Metanephros (tissue), 1 donor: Measurements from ENCODE around the gene DIO1. TPM values are rescaled to one million over a fixed set of nuclear protein-coding genes. Genes with fewer than 3 reads are reported as not detected.

Source experiments
- total RNA-seq: library from RNA; depleted of rRNA; stranded (reverse); fragments of >200 nt; gene quantifications from one replicate; pipeline ENCODE4 v1.2.3, GENCODE V29; 2014

DIO1 gene
- total RNA-seq = 8.6 TPM

DNA sequence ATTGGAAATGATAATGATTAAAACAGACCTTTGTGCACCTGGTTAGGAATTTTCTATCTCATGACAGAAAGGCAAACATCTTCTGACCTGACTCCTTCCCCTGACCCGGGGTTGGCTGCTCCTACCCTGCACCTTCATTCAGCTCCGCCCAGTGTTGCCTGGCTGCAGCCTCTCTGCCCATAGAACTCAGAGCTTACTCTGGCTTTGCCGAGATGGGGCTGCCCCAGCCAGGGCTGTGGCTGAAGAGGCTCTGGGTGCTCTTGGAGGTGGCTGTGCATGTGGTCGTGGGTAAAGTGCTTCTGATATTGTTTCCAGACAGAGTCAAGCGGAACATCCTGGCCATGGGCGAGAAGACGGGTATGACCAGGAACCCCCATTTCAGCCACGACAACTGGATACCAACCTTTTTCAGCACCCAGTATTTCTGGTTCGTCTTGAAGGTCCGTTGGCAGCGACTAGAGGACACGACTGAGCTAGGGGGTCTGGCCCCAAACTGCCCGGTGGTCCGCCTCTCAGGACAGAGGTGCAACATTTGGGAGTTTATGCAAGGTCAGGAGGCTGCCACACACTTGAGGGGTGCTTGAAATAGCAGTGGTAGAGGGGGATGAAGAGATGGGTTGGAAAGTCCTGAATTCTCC is at the start of gene DIO1:
DIO1 (plus strand) TSS at position 189 of the 638 bp plus-strand sequence; CDS start at position 213, 24 bp downstream.

DNA sequence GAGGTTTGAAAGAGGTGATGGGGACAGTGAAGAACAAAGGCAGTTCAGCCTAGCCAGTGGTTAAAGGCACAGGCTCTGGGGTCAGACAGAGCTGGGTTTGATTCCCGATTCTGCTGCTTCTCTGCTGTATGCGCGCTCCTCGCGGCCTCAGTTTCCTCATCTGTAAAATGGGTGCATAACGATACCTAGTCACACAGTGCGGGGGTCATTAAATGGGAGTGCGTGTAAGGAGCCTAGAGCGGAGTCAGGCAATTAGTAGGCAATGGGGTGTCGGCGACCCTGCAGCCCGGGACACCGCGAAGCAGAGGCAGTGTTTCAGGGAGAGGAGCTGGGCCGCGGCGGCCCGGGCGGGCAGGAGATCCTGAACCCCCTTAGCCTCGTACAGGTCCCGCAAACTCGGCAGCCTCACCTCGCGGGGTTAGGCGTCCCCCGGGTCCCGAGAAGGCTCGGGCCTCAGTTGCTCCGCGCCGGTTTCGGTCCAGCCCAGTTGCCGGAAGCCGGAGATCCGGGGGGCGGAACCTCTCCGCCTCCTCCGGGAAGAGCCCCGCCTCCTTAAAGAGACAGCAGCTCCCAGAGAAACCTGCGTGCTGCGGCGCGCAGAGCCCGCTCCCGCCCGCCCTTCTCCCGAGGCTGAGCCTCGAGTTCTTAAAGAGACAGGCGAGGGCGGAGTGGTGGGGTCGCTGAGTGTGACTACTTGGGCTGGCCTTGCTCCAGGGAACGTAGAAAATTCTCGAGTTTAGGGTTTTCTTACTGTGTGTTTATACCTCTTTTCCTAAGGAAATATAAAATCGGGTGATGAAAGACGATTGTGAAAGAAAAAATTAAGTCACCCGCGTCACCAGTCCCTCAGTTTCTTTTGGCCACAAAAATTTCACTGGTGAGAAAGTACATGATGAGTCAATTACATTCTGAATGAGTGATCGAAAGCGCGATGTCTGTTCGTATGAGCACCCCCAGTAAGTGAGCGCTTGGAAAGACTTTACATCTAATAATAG is 4.4 kb upstream of the DIO1 start, which contains the start of gene YIPF1:
YIPF1 (minus strand) TSS at position 494 of the 995 bp plus-strand sequence. CDS start 860 bp downstream, outside the sequence.

DNA sequence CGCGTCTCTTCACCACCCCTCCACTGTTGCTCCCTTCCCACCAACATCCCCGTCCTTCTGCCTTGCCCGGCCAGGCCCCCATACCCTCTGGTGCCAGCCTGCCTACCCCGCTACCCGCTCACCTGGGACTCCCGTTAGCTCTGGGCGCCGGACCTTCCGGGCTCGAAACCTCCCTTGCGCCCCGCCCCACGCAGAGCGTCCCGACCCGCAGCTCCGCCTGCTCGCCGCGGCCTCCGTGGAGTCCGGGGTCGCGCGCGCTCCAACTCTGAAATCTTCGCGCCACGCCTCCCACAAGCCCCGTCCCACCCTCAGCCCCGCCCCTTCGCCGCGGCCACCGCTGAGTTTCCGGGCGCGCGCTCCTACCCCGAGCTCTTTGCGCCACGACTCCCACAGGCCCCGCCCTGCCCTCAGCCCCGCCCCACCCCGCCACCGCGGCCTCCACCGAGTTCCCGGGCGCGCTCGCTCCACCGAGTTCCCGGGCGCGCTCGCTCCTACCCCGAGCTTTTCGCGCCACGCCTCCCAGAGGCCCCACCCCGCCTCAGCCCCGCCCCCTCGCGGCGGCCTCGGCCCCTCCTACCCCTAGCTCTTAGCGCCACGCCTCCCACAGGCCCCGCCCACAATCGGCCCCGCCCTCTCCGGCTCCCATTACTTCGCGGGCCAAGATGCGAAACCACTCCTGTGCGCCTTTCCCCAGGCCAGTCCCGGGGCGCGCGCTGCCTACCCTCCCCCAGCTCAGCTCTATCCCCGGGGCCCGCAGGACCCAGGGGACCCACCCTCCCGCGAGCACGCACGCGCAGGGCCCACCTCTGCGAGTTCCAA is 51.7 kb downstream of the DIO1 start, which contains the start of gene IFT25:
IFT25 (minus strand) TSS at position 267 of the 819 bp plus-strand sequence. CDS start 5,617 bp downstream, outside the sequence.

DNA sequence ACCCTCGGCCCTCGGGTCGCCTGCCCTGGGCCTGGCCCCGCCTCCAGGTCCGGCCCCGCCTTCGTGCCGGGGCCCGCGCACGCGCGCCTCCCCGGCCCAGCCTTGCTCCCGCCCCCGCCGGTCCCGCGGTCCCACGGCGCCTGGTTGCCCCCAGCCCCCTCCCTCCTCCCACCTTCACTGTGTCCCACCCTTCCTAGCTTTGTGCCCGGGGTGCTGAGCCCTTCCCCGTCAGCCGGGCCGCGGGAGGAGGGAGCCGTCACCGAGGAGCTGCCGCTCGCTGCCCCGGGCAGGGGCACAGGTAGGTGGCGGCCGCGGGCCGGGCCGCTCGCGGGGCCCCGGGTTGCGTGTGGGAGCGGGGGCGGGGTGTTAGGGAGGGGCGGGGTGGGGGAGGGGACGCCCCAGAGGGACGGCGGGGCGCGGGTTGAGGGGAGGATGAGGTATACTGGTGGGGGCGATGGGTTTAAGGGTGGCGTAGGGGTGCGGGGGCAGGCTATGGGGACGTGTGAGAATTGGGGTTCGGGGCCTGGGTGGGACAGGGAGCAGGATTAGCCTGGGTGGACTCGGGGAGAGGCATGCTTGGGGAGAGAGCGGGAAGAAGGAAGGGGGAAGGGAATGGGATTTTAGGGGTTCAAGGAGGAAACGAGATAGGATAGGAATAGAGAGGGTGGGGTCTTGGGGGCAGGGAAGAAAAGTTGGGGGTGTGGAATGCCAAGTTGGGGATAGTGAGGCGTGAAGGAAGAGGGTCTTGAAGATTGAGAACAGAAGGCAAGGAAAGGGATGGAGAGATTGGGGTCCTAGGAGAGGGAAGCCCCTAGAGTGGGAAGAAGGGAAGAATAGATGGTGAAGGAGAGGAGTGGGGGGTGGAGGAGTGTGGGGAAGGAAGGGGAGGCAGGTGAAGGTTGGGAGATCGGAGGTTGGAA is 52.5 kb downstream of the DIO1 start, which contains the start of gene LRRC42:
LRRC42 (plus strand) TSS at position 99 of the 920 bp plus-strand sequence. CDS start 5,650 bp downstream, outside the sequence.

Other genes starting within 250 kb of the DIO1 start
- gene GLIS1, start 155.0 kb upstream of the DIO1 start, total RNA-seq = 3.0 TPM
- gene NDC1, start 55.9 kb upstream of the DIO1 start, total RNA-seq = 21.1 TPM
- gene YIPF1, start 4.4 kb upstream of the DIO1 start, total RNA-seq = 21.4 TPM
- 29.0 TPM for gene IFT25, start 51.5 kb downstream of the DIO1 start, total RNA-seq
- 19.9 TPM for gene LRRC42, start 52.2 kb downstream of the DIO1 start, total RNA-seq
- not detected for gene LDLRAD1, start 124.0 kb downstream of the DIO1 start, total RNA-seq
- 328 TPM for gene TMEM59, start 159.0 kb downstream of the DIO1 start, total RNA-seq
- 6.7 TPM for gene TCEANC2, start 159.4 kb downstream of the DIO1 start, total RNA-seq